ENCODE measurements around the gene RNASE2. TPM values are rescaled to one million over a fixed set of nuclear protein-coding genes. Genes with fewer than 3 reads are reported as not detected.

RNASE2 gene
- total RNA-seq, 1 experiment from 2014 or later: not detected

DNA sequence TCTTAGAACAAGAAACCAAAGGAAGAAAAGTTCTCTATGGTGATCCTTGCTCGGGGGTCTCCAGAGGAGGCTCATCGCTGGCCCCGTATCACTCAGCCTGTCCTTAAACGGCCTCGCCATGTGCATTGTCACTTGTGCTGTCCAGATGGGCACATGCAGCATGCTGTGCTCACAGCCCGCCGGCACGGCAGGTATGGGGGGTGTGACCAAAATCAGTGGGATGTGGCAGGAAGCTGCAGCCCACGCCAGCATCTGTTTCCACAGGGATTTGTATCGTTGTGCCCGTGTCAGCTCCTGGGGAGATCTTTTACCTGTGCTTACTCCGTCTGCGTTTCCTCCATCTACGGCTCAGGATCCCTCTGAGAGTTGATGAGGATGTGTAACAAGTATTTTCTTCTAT lies 41.2 kb downstream of the RNASE2 start:
- Histone ChIP-seq H3K36me3 (ENCODE audit: low read depth) (peaks cover 6% of the 10 kb centered on the region; the same call in 1 of the 2 replicates), H4K20me1 (ENCODE audit: insufficient read depth) (no peaks in the 10 kb centered on the region), H3K27ac (no peak overlapping the region), H3K4me3 (no peak overlapping the region), H3K9me2 (ENCODE audit: insufficient read depth) (no peaks in the 10 kb centered on the region), H3K79me2 (ENCODE audit: low read depth) (peaks cover 4% of the 10 kb centered on the region; the same call in 1 of the 2 replicates), H3K4me1 (replicated peaks; ENCODE audit: insufficient read depth) (peaks cover 20% of the 10 kb centered on the region), H3K27me3 (ENCODE audit: insufficient read depth, low read depth) (no peaks in the 10 kb centered on the region), H3K9me3 (ENCODE audit: insufficient read depth, low read depth) (no peaks in the 10 kb centered on the region), H3K4me2 (no peak overlapping the region), H2AFZ (no peak overlapping the region), H3F3A (ENCODE audit: insufficient read depth, low read depth) (peaks cover 13% of the 10 kb centered on the region; the same call in 1 of the 2 replicates)
- DNase-seq: no peak
- TF ChIP-seq, protein P1, sequence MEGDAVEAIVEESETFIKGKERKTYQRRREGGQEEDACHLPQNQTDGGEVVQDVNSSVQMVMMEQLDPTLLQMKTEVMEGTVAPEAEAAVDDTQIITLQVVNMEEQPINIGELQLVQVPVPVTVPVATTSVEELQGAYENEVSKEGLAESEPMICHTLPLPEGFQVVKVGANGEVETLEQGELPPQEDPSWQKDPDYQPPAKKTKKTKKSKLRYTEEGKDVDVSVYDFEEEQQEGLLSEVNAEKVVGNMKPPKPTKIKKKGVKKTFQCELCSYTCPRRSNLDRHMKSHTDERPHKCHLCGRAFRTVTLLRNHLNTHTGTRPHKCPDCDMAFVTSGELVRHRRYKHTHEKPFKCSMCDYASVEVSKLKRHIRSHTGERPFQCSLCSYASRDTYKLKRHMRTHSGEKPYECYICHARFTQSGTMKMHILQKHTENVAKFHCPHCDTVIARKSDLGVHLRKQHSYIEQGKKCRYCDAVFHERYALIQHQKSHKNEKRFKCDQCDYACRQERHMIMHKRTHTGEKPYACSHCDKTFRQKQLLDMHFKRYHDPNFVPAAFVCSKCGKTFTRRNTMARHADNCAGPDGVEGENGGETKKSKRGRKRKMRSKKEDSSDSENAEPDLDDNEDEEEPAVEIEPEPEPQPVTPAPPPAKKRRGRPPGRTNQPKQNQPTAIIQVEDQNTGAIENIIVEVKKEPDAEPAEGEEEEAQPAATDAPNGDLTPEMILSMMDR (conservative IDR thresholded peaks at IDR 0.05): no peak
- TF ChIP-seq EZH2 (IDR thresholded peaks at IDR 0.05; ENCODE audit: low read depth): no peak
- POLR2A ChIA-PET (ENCODE audit: unreplicated experiment): no interaction called here
- CTCF ChIA-PET: no interaction called here
- intact Hi-C loops (cut with micrococcal nuclease; ENCODE audit: unreplicated experiment): loop anchor here (5.0 kb wide), 1 partner anchor 364 kb away; no protein-coding TSS in a partner anchor
- BruUV-seq (replicated peaks): no TSS peak

DNA sequence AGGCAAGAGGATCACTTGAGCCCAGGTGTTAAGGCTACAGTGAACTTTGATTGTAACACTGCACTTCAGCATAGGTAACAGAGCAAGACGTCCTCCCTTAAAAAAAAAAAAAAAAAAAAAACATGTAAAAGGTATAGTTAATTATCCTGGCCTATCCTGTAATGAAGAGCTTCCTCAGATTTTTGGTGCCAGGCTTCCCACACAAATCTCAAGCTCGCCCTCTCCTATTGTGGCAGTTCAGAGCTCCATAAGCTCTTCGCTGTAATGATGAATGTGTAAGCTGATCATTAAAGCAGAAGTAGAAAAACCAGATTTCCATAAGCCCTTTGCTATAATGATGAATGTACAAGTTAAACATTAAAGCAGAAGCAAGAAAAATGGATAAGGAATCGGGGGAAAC lies 41.8 kb downstream of the RNASE2 start:
- H3K4me1 ChIP-seq (replicated peaks; ENCODE audit: insufficient read depth): peaks cover 20% of the 10 kb centered on the region
- no peak for DNase-seq
- H3K9me3 ChIP-seq (ENCODE audit: insufficient read depth, low read depth): no peaks in the 10 kb centered on the region
- H3K79me2 ChIP-seq (ENCODE audit: low read depth): no peaks in the 10 kb centered on the region
- no peak overlapping the region for H2AFZ ChIP-seq
- TF ChIP-seq, protein P1 (conservative IDR thresholded peaks at IDR 0.05): no peak
- no peak for TF ChIP-seq EZH2 (IDR thresholded peaks at IDR 0.05; ENCODE audit: low read depth)
- POLR2A ChIA-PET (ENCODE audit: unreplicated experiment): no interaction called here
- intact Hi-C loops (cut with micrococcal nuclease; ENCODE audit: unreplicated experiment): loop anchor here (5.0 kb wide), 1 partner anchor 365 kb away; no protein-coding TSS in a partner anchor
- H3K9me2 ChIP-seq (ENCODE audit: insufficient read depth): no peaks in the 10 kb centered on the region
- no TSS peak for BruUV-seq (replicated peaks)
- H3F3A ChIP-seq (ENCODE audit: insufficient read depth, low read depth): peaks cover 13% of the 10 kb centered on the region; the same call in 1 of the 2 replicates
- CTCF ChIA-PET: no interaction called here
- H3K4me2 ChIP-seq: no peak overlapping the region
- no peaks in the 10 kb centered on the region for H4K20me1 ChIP-seq (ENCODE audit: insufficient read depth)
- no peaks in the 10 kb centered on the region for H3K27me3 ChIP-seq (ENCODE audit: insufficient read depth, low read depth)
- H3K4me3 ChIP-seq: no peak overlapping the region
- H3K36me3 ChIP-seq (ENCODE audit: low read depth): peaks cover 6% of the 10 kb centered on the region; the same call in 1 of the 2 replicates
- no peak overlapping the region for H3K27ac ChIP-seq

DNA sequence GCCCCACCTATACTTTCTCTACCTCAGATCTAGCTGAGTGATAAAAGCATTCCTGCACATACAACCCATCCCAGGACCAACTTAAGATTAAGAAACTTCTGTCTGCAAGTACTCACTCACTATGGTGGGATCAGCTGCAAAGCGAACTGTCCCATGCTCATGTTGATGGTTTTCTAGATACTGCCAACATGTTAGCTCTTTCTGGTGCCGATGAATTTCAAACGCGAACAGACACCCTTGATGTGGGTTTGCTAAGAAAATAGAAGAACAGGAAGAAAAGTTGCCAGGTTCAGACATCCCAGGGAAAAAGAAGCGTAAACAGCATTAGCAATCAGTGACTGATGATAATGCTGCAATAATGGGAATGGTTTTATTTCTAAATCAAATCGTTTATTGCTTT lies 42.3 kb downstream of the RNASE2 start:
- ChIA-PET POLR2A (ENCODE audit: unreplicated experiment) (no interaction called here), CTCF (no interaction called here)
- H3K9me2 ChIP-seq (ENCODE audit: insufficient read depth): no peaks in the 10 kb centered on the region
- peaks cover 20% of the 10 kb centered on the region for H3K4me1 ChIP-seq (replicated peaks; ENCODE audit: insufficient read depth)
- peak overlapping the region; percentile 47; the same call in 1 of the 2 replicates for H3K4me2 ChIP-seq
- H3K4me3 ChIP-seq: no peak overlapping the region
- intact Hi-C loops (cut with micrococcal nuclease; ENCODE audit: unreplicated experiment): loop anchor here (5.0 kb wide), 1 partner anchor 365 kb away; no protein-coding TSS in a partner anchor
- no peak for DNase-seq
- peaks cover 13% of the 10 kb centered on the region; the same call in 1 of the 2 replicates for H3F3A ChIP-seq (ENCODE audit: insufficient read depth, low read depth)
- H3K36me3 ChIP-seq (ENCODE audit: low read depth): peaks cover 2% of the 10 kb centered on the region; the same call in 1 of the 2 replicates
- no peak overlapping the region for H3K27ac ChIP-seq
- no peaks in the 10 kb centered on the region for H3K9me3 ChIP-seq (ENCODE audit: insufficient read depth, low read depth)
- no peak for TF ChIP-seq EZH2 (IDR thresholded peaks at IDR 0.05; ENCODE audit: low read depth)
- TF ChIP-seq, protein P1 (conservative IDR thresholded peaks at IDR 0.05): no peak
- H3K27me3 ChIP-seq (ENCODE audit: insufficient read depth, low read depth): no peaks in the 10 kb centered on the region
- no TSS peak for BruUV-seq (replicated peaks)
- H4K20me1 ChIP-seq (ENCODE audit: insufficient read depth): no peaks in the 10 kb centered on the region
- H2AFZ ChIP-seq: no peak overlapping the region
- no peaks in the 10 kb centered on the region for H3K79me2 ChIP-seq (ENCODE audit: low read depth)
